CD4-positive, alpha-beta T cell (primary cell): Measurements from ENCODE around the gene PAWR. TPM values are rescaled to one million over a fixed set of nuclear protein-coding genes. Genes with fewer than 3 reads are reported as not detected.

Experiments
- ATAC-seq: fragments of 200-7000 bp; cut with Tn5 transposase; one replicate; pipeline ENCODE4 v1.10.0; 2022; ENCODE audit warnings: mild to moderate bottlenecking; ENCODE audit not compliant: poor library complexity
- CTCF ChIA-PET: fragments of 350-600 bp; sonication (Branson Sonifier 250); formaldehyde crosslinking; loops from one replicate; lab custom pipeline; 2021; ENCODE audit warnings: antibody characterized with exemption, inconsistent platforms; lab: Charles Lee
- POLR2A ChIA-PET: fragments of 350-600 bp; sonication (Branson Sonifier 250); formaldehyde crosslinking; loops from one replicate; lab custom pipeline; 2021; ENCODE audit warnings: antibody characterized with exemption, inconsistent platforms; lab: Charles Lee
- DNase-seq, 14 experiments: peaks; one replicate each; pipeline ENCODE4 v3.0.0-alpha.2; 2013 to 2020; ENCODE audit warnings: mixed read lengths in 2 of 14
- H3K27ac ChIP-seq, 2 donors: one replicate each; pipeline versions ENCODE4 v1.5.1 to v1.7.0; 2013; ENCODE audit warnings: low read length in 2 of 2, low read depth in 1 of 2, mild to moderate bottlenecking in 1 of 2
- H3K27me3 ChIP-seq, 2 experiments: 1 replicate in 1 of 2; 2 replicates in 1 of 2; pipeline versions ENCODE4 v1.6.1 to v1.7.0; 2013; ENCODE audit warnings: low read length in 2 of 2, control low read depth in 1 of 2, mild to moderate bottlenecking in 1 of 2, moderate library complexity in 1 of 2; ENCODE audit not compliant: insufficient read depth in 2 of 2, control insufficient read depth in 1 of 2
- H3K36me3 ChIP-seq: one replicate; pipeline ENCODE4 v1.6.1; 2013; ENCODE audit warnings: low read length, control low read depth; ENCODE audit not compliant: insufficient read depth
- H3K4me1 ChIP-seq: one replicate; pipeline ENCODE4 v1.6.1; 2013; ENCODE audit warnings: low read length, control low read depth; ENCODE audit not compliant: insufficient read depth
- H3K4me3 ChIP-seq: one replicate; pipeline ENCODE4 v1.5.1; 2013; ENCODE audit warnings: mild to moderate bottlenecking, low read length, moderate library complexity
- H3K9me3 ChIP-seq, 2 experiments: 1 replicate in 1 of 2; 2 replicates in 1 of 2; pipeline versions ENCODE4 v1.6.1 to v1.7.0; 2013; ENCODE audit warnings: low read length in 2 of 2, mild to moderate bottlenecking in 2 of 2, control low read depth in 1 of 2, moderate library complexity in 1 of 2; ENCODE audit not compliant: control insufficient read depth in 1 of 2, insufficient read depth in 1 of 2
- H3K27ac Mint-ChIP-seq: one replicate; pipeline ENCODE4 v1.8.0; 2020; ENCODE audit warnings: mixed read lengths
- H3K27me3 Mint-ChIP-seq: one replicate; pipeline ENCODE4 v1.8.0; 2021; ENCODE audit warnings: mixed read lengths
- H3K36me3 Mint-ChIP-seq: one replicate; pipeline ENCODE4 v1.8.0; 2021; ENCODE audit warnings: low read depth, mixed read lengths
- H3K4me1 Mint-ChIP-seq: one replicate; pipeline ENCODE4 v1.8.0; 2021; ENCODE audit warnings: low read depth, mixed read lengths
- H3K4me3 Mint-ChIP-seq: one replicate; pipeline ENCODE4 v1.8.0; 2020; ENCODE audit warnings: mild to moderate bottlenecking, mixed read lengths
- H3K9me3 Mint-ChIP-seq: one replicate; pipeline ENCODE4 v1.8.0; 2020; ENCODE audit warnings: mixed read lengths
- intact Hi-C, 2 experiments: fragments of 100-400 bp; cut with DNase I in 1 of 2; cut with micrococcal nuclease in 1 of 2; formaldehyde crosslinking; loops; one replicate each; pipeline versions ENCODE4 v1.15.1 to v1.9.0; 2023 to 2025; cut with DNase I, micrococcal nuclease
- total RNA-seq, 174 experiments: library from RNA in 2 of 174; stranded (reverse) in 2 of 174; gene quantifications; one replicate each; pipeline ENCODE4 v1.2.3 and lab custom pipeline; 2021 to 2026
- TF ChIP-seq, protein P1 (sequence below): fragments of 200-600 bp; IDR thresholded peaks from one replicate; pipeline ENCODE4 v1.8.0; 2022; ENCODE audit warnings: antibody characterized with exemption, mild to moderate bottlenecking

PAWR gene
- total RNA-seq, 2 experiments from 2014 or later, result 1.6 to 3.2 TPM

GRCh38 chr12:79614730-79615129 is 76.0 kb downstream of the PAWR start:
- ChIA-PET CTCF (no interaction called here), POLR2A (no interaction called here)
- peaks cover 0 to 3% of the 10 kb centered on the region in 2 experiments for H3K9me3 ChIP-seq
- Mint-ChIP-seq H3K4me1 (no peaks in the 10 kb centered on the region), H3K27ac (no peak overlapping the region), H3K27me3 (no peaks in the 10 kb centered on the region), H3K9me3 (no peaks in the 10 kb centered on the region), H3K4me3 (no peak overlapping the region), H3K36me3 (no peaks in the 10 kb centered on the region)
- no peak for DNase-seq
- H3K4me3 ChIP-seq, result no peak overlapping the region
- TF ChIP-seq, protein P1, sequence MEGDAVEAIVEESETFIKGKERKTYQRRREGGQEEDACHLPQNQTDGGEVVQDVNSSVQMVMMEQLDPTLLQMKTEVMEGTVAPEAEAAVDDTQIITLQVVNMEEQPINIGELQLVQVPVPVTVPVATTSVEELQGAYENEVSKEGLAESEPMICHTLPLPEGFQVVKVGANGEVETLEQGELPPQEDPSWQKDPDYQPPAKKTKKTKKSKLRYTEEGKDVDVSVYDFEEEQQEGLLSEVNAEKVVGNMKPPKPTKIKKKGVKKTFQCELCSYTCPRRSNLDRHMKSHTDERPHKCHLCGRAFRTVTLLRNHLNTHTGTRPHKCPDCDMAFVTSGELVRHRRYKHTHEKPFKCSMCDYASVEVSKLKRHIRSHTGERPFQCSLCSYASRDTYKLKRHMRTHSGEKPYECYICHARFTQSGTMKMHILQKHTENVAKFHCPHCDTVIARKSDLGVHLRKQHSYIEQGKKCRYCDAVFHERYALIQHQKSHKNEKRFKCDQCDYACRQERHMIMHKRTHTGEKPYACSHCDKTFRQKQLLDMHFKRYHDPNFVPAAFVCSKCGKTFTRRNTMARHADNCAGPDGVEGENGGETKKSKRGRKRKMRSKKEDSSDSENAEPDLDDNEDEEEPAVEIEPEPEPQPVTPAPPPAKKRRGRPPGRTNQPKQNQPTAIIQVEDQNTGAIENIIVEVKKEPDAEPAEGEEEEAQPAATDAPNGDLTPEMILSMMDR, result no peak
- no peak overlapping the region for H3K27ac ChIP-seq
- H3K36me3 ChIP-seq, result no peaks in the 10 kb centered on the region
- H3K27me3 ChIP-seq, result no peaks in the 10 kb centered on the region
- ATAC-seq, result no peak
- intact Hi-C loops, result no loop called here
- no peaks in the 10 kb centered on the region for H3K4me1 ChIP-seq

DNA sequence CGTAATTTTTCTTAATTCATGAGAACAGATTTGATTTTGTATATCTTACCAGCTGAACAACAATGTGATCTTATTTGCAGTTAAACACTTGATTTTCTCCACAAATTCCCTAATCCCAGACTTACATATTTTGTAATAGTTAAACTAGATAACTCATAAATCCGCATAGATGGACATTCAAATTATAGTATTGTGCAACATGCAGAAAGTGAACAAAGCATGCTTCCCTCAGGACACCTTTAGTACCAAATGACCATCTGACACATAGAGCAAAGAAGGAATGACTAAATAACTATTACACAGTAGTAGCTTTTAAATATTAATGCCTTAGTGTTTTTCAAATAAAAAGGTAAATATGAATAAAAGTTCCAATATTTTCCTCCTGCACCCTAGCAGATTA is 88.9 kb downstream of the PAWR start:
- TF ChIP-seq, protein P1, result no peak
- DNase-seq, result no peak
- Histone ChIP-seq H3K4me3 (no peak overlapping the region), H3K27me3 (no peaks in the 10 kb centered on the region), H3K9me3 (peaks cover 0 to 3% of the 10 kb centered on the region in 2 experiments), H3K27ac (no peak overlapping the region), H3K4me1 (no peaks in the 10 kb centered on the region), H3K36me3 (no peaks in the 10 kb centered on the region)
- no peaks in the 10 kb centered on the region for H3K4me1 Mint-ChIP-seq
- no peak overlapping the region for H3K27ac Mint-ChIP-seq
- ChIA-PET POLR2A (no interaction called here), CTCF (no interaction called here)
- intact Hi-C loops, result no loop called here
- ATAC-seq, result no peak
- H3K4me3 Mint-ChIP-seq, result no peak overlapping the region
- H3K36me3 Mint-ChIP-seq, result no peaks in the 10 kb centered on the region
- no peaks in the 10 kb centered on the region for H3K27me3 Mint-ChIP-seq
- no peaks in the 10 kb centered on the region for H3K9me3 Mint-ChIP-seq

- DNase-seq (no peak), ATAC-seq (no peak)
- H3K4me1 Mint-ChIP-seq, result no peaks in the 10 kb centered on the region
- no peak overlapping the region for H3K27ac Mint-ChIP-seq
- no peak overlapping the region for H3K4me3 ChIP-seq
- no peaks in the 10 kb centered on the region for H3K36me3 Mint-ChIP-seq
- H3K27me3 Mint-ChIP-seq, result no peaks in the 10 kb centered on the region
- TF ChIP-seq, protein P1, result no peak
- intact Hi-C loops, result no loop called here
- no peak overlapping the region for H3K4me3 Mint-ChIP-seq
- H3K9me3 ChIP-seq, result no peaks in the 10 kb centered on the region
- no peaks in the 10 kb centered on the region for H3K27me3 ChIP-seq
- H3K9me3 Mint-ChIP-seq, result no peaks in the 10 kb centered on the region
- no peak overlapping the region for H3K27ac ChIP-seq
- H3K4me1 ChIP-seq, result no peaks in the 10 kb centered on the region
- ChIA-PET CTCF (no interaction called here), POLR2A (no interaction called here)
- no peaks in the 10 kb centered on the region for H3K36me3 ChIP-seq
Observed at GRCh38 chr12:79597910-79598309, 92.9 kb downstream of the PAWR start.
